Measurements from ENCODE around the gene DNAJC8. TPM values are rescaled to one million over a fixed set of nuclear protein-coding genes. Genes with fewer than 3 reads are reported as not detected.

The DNAJC8 gene
- total and polyA plus RNA-seq, 2 of the 4 experiments (the other 2 are of a cell fraction), result 53.6 to 81.0 TPM

GRCh38 chr1:28247612-28248272, 14.9 kb upstream of the DNAJC8 start (continued):
- TF ChIP-seq USF2 (IDR thresholded peaks at IDR 0.05; ENCODE audit: low read depth, low read length), result no peak

GRCh38 chr1:28246427-28246832, 13.6 kb upstream of the DNAJC8 start:
- H3K23ac ChIP-seq (ENCODE audit: low read depth, low read length), result peak overlapping the region; percentile 14; the same call in 1 of the 2 replicates
- peak overlapping the region; percentile 9 to 52; a peak in 3 of 4 replicates for H4K8ac ChIP-seq (ENCODE audit: low read depth in 2 of 2, low read length in 2 of 2)
- no peak overlapping the region for H2BK15ac ChIP-seq (ENCODE audit: low read depth, low read length)
- H3K14ac ChIP-seq (replicated peaks; ENCODE audit: low read depth, low read length), result peak overlapping the region; percentile 70; the same call in 1 of the 2 replicates
- peaks cover 0 to 18% of the 10 kb centered on the region in 2 experiments; a peak in 2 of 4 replicates for H3K79me1 ChIP-seq (ENCODE audit: low read depth in 1 of 2, low read length in 2 of 2)
- H3K4me2 ChIP-seq (ENCODE audit: low read depth, low read length), result peak overlapping the region; percentile 91
- no peaks in the 10 kb centered on the region for H3K27me3 ChIP-seq (ENCODE audit: control insufficient read depth, insufficient read depth, low read length)
- peak overlapping the region; percentile 63 for H3K4me3 ChIP-seq (ENCODE audit: insufficient read depth, low read depth, low read length)
- 0% methylated on average over 1 of the region's 11 CpGs; no CpG with 5 or more reads in 1 of the 2 experiments for WGBS, 2 experiments (ENCODE audit: extremely low coverage in 2 of 2, insufficient read length in 1 of 2)
- no peaks in the 10 kb centered on the region; the same call in none of the 2 replicates for H3K9me1 ChIP-seq (ENCODE audit: insufficient read depth, low read length)
- DNase-seq, result peak; percentile 47
- in situ Hi-C loops (cut with MboI; ENCODE audit: low sequenced_read_pairs), result no loop called here
- H4K5ac ChIP-seq (ENCODE audit: low read depth, low read length), result peak overlapping the region; percentile 6; the same call in 1 of the 2 replicates
- no peak for ATAC-seq (ENCODE audit: low read depth)
- no peak overlapping the region for H2BK120ac ChIP-seq (ENCODE audit: low read depth, low read length)
- ChIA-PET POLR2A (ENCODE audit: unreplicated experiment) (interaction anchor here (0.6 to 1.2 kb wide), 2 partner anchors 11 to 14 kb away, joined by 6 to 10 read pairs; partner anchors contain the start of gene ATP5IF1), CTCF (no interaction called here)
- peak overlapping the region; percentile 4 for H3K18ac ChIP-seq (ENCODE audit: low read depth, low read length)
- TSS peak; percentile 84 for BruUV-seq (replicated peaks)
- no peak overlapping the region for H3K4ac ChIP-seq (ENCODE audit: low read depth, low read length)
- H4K91ac ChIP-seq (ENCODE audit: insufficient read depth, low read depth, low read length), result no peak overlapping the region
- H3K36me3 ChIP-seq (ENCODE audit: control insufficient read depth, insufficient read depth, low read length), result no peaks in the 10 kb centered on the region
- dilution Hi-C loops (cut with HindIII; ENCODE audit: low sequenced_read_pairs, unreplicated experiment), result no loop called here
- H3K56ac ChIP-seq (ENCODE audit: extremely low read depth, insufficient read depth, low read length), result peak overlapping the region; percentile 11; the same call in 1 of the 2 replicates
- intact Hi-C loops (cut with micrococcal nuclease), result no loop called here
- H3K9ac ChIP-seq (ENCODE audit: low read depth, low read length), result peak overlapping the region; percentile 45
- peak overlapping the region; percentile 41 for H2BK5ac ChIP-seq (ENCODE audit: low read depth, low read length, poor library complexity, severe bottlenecking)
- no peaks in the 10 kb centered on the region for H4K20me1 ChIP-seq (ENCODE audit: insufficient read depth, low read length)
- peak; percentile 100 for TF ChIP-seq CEBPB (IDR thresholded peaks at IDR 0.05; ENCODE audit: low read depth, low read length)
- no peak; the same call in 1 of the 2 replicates for TF ChIP-seq RFX5 (IDR thresholded peaks at IDR 0.05; ENCODE audit: low read depth, low read length)
- H3K4me1 ChIP-seq (ENCODE audit: control insufficient read depth, insufficient read depth, low read length), result peaks cover 14% of the 10 kb centered on the region
- H2AK5ac ChIP-seq (ENCODE audit: low read depth, low read length), result no peak overlapping the region
- peak overlapping the region; percentile 0 for H2AFZ ChIP-seq (replicated peaks; ENCODE audit: low read length, poor library complexity)
- no peaks in the 10 kb centered on the region for H3K9me3 ChIP-seq (ENCODE audit: control insufficient read depth, insufficient read depth, low read length)
- H2BK20ac ChIP-seq (ENCODE audit: low read depth, low read length), result no peak overlapping the region
- H2AK9ac ChIP-seq (replicated peaks; ENCODE audit: low read depth, low read length, poor library complexity), result no peak overlapping the region
- H3K27ac ChIP-seq (ENCODE audit: insufficient read depth, low read length), result peak overlapping the region; percentile 58; the same call in 1 of the 2 replicates
